Astrocyte of the spinal cord (primary cell): Measurements from ENCODE around the gene GALNT1.

ENCODE experiments used
- DNase-seq: peaks from one replicate; pipeline ENCODE4 v3.0.0; 2011; ENCODE audit warnings: low read depth, low spot score
- H3K4me3 ChIP-seq: 2 replicates; pipeline ENCODE4 v1.5.1; 2011; ENCODE audit warnings: low read depth, mild to moderate bottlenecking, low read length, moderate library complexity
- CTCF ChIP-seq: IDR thresholded peaks from 2 replicates; pipeline ENCODE4 v1.5.1; 2012; ENCODE audit warnings: low read depth, mild to moderate bottlenecking, low read length, inconsistent platforms
- in situ Hi-C: cut with HindIII; loops from 2 replicates; pipeline ENCODE4 v1.10.0; 2017; ENCODE audit warnings: low sequenced_read_pairs

GALNT1 gene

DNA sequence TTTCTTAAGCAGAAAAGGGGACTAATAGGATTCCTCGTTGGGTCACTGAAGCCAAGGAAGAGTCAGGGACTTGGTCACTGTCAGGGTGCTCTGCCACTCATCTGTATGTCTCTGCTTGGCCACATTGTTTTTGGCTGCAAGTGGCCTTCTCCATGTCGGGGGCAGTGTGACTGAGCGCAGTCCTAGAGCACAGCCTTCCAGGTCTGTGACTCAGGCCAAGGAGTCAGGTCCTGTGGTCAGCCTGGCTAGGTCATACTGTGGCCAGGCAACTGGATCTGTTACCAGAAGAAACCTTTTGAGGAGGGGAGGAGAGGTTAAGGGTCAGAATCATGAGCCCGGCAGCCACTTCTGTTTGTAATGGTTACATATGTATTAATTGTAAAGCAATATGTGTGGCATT is 61.3 kb downstream of the GALNT1 start:
- no peak overlapping the region for H3K4me3 ChIP-seq
- DNase-seq, result no peak
- TF ChIP-seq CTCF, result no peak
- in situ Hi-C loops, result no loop called here

- in situ Hi-C loops, result no loop called here
- no peak overlapping the region for H3K4me3 ChIP-seq
- TF ChIP-seq CTCF, result no peak
- no peak for DNase-seq
Measured at GRCh38 chr18:35646449-35646848, 64.9 kb downstream of the GALNT1 start.

DNA sequence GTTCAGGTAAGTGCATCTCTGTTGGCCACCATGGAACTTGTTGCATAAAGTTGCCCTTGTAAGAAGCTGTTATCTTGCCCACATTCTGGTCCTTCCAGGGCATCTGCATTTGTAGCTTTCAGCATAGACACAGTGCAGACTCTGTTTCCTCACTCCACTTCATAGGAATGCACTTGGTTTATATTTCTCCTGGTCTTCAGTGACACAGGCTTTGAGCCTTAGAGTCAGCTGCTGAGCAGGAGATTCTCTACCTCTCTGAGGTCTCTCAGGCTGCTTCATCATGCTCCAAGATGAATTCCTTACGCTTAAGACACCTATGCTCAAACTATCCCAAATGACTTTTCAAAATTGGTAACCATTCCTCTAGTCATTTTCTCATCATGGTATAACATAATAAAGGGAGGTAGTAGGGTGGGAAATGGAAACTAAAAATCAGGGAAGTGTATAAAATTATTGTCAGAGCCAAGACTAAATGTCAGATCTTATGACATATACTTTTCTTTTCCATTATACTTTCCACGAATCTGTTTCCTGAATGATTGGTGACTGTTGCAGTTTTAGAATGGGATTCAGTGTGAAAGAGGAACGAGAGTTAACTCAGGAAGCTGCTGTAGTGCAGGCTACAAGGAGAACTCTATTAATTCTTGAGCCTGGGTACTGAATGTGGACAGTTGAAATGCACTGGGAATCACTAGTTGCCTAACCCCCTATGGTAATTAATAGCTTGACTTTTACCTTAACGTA is 72.0 kb downstream of the GALNT1 start:
- in situ Hi-C loops, result no loop called here
- no peak overlapping the region for H3K4me3 ChIP-seq
- no peak for TF ChIP-seq CTCF
- DNase-seq, result no peak

GRCh38 chr18:35658112-35658511 is 76.6 kb downstream of the GALNT1 start:
- in situ Hi-C loops, result no loop called here
- no peak for DNase-seq
- H3K4me3 ChIP-seq, result no peak overlapping the region
- no peak for TF ChIP-seq CTCF

DNA sequence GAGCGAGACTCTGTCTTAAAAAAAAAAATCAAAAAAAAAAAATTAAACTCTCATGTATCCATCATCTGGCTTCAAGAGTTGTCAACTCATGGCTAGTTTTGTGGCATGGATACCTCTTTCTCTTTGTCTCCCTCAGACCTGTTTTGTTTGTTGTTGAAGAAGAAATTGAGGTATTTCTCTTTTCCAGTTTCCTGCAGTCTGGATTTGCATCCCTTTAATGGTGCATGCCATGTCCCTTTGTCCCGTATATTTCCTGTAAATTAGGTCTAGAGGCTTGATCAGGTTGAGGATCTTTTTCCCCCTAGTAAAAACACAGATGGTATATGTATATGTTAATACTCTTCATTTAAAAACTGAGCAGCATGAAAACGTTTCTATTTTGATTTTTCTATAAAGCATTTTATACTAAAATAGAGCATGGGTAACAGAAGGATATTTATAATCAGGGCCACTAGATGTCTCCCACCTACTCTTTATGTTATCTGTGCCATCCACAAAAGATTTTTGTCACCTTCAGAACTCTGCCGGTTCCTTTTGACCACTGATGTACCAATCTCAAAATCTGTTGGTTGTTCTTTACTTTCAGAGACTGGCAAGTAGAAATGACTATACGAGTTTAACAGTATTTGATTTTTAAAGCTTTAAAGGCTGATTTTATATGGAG is 80.1 kb downstream of the GALNT1 start:
- in situ Hi-C loops, result no loop called here
- no peak for DNase-seq
- no peak overlapping the region for H3K4me3 ChIP-seq
- TF ChIP-seq CTCF, result no peak

GRCh38 chr18:35662293-35663062 is 80.9 kb downstream of the GALNT1 start:
- no peak for DNase-seq
- in situ Hi-C loops, result no loop called here
- H3K4me3 ChIP-seq, result no peak overlapping the region
- TF ChIP-seq CTCF, result no peak
